Neural cell (in vitro differentiated cells): Measurements from ENCODE around the gene PFKL.

Experiments used
- CTCF ChIP-seq: fragments of 450-650 bp; IDR thresholded peaks from 2 replicates; pipeline ENCODE4 v1.5.1; 2014; ENCODE audit warnings: antibody characterized with exemption, mild to moderate bottlenecking, moderate library complexity; ENCODE audit not compliant: poor library complexity, severe bottlenecking
- EZH2 ChIP-seq: fragments of 200-600, 300-800 bp; shearing (Covaris generic), sonication (generic); IDR thresholded peaks from 2 replicates; pipeline ENCODE4 v1.6.1; 2014; ENCODE audit warnings: antibody characterized with exemption, low read length, borderline replicate concordance, mild to moderate bottlenecking; ENCODE audit not compliant: insufficient read depth, poor library complexity, severe bottlenecking
- REST ChIP-seq: IDR thresholded peaks from 2 replicates; pipeline ENCODE4 v1.6.1; 2012; ENCODE audit warnings: borderline replicate concordance

GRCh38 chr21:44314128-44314527 is 14.3 kb downstream of the PFKL start:
- TF ChIP-seq EZH2 = no peak
- TF ChIP-seq REST = no peak
- no peak for TF ChIP-seq CTCF
